GM12891 (cell line): ENCODE measurements around the gene TCF12.

Source experiments
- POLR2A ChIP-seq: IDR thresholded peaks from 2 replicates; pipeline ENCODE4 v1.6.1; 2011; ENCODE audit warnings: low read depth, low read length, control low read depth
- POLR2AphosphoS5 ChIP-seq: IDR thresholded peaks from 2 replicates; pipeline ENCODE4 v1.6.1; 2011; ENCODE audit warnings: low read depth, low read length, control low read depth

- TF ChIP-seq POLR2A (no peak), POLR2AphosphoS5 (no peak)
Measured at GRCh38 chr15:57326196-57326595, 407.8 kb downstream of the TCF12 start.
